NCI-H1694 treated with DMSO at 0.1 percent for 48 hours (cell line): Measurements from ENCODE around the gene CHPT1.
A peak's percentile ranks its signal among the peaks of the same experiment; 100 is the strongest.

Source experiments
- DNase-seq: peaks from one replicate; lab custom pipeline; 2025; lab: John Stamatoyannopoulos, UW

CHPT1 gene

GRCh38 chr12:101763246-101763931 is 65.9 kb downstream of the CHPT1 start:
- DNase-seq, result no peak

- DNase-seq, result no peak
Observed at GRCh38 chr12:101764051-101764792, 66.8 kb downstream of the CHPT1 start.

- no peak for DNase-seq
Observed at GRCh38 chr12:101767537-101767936, 70.1 kb downstream of the CHPT1 start.

GRCh38 chr12:101768781-101769180 is 71.3 kb downstream of the CHPT1 start:
- DNase-seq, result no peak

GRCh38 chr12:101769865-101770264 is 72.4 kb downstream of the CHPT1 start:
- no peak for DNase-seq

- no peak for DNase-seq
Observed at GRCh38 chr12:101772012-101772775, 74.8 kb downstream of the CHPT1 start.

GRCh38 chr12:101773650-101774162 is 76.3 kb downstream of the CHPT1 start:
- peak; percentile 41 for DNase-seq

GRCh38 chr12:101775816-101776215 is 78.4 kb downstream of the CHPT1 start:
- DNase-seq, result no peak

- no peak for DNase-seq
Observed at GRCh38 chr12:101777485-101777884, 80.0 kb downstream of the CHPT1 start.

- DNase-seq, result no peak
Observed at GRCh38 chr12:101777978-101778377, 80.5 kb downstream of the CHPT1 start.
